HL-60 (cell line): ENCODE results near the gene C14orf180.

ENCODE experiments used
- CTCF ChIP-seq: IDR thresholded peaks from one replicate; pipeline ENCODE4 v1.5.1; 2011; ENCODE audit warnings: low read length, control low read depth, inconsistent platforms; ENCODE audit not compliant: insufficient read depth
- GABPA ChIP-seq: IDR thresholded peaks from 2 replicates; pipeline ENCODE4 v1.6.1; 2012; ENCODE audit warnings: low read depth
- POLR2AphosphoS5 ChIP-seq: IDR thresholded peaks from 2 replicates; pipeline ENCODE4 v1.6.1; 2012; ENCODE audit warnings: low read depth
- REST ChIP-seq: IDR thresholded peaks from 2 replicates; pipeline ENCODE4 v1.6.1; 2012; ENCODE audit warnings: low read depth; ENCODE audit not compliant: insufficient replicate concordance
- SPI1 ChIP-seq: IDR thresholded peaks from 2 replicates; pipeline ENCODE4 v1.6.1; 2012; ENCODE audit warnings: low read depth, mild to moderate bottlenecking, borderline replicate concordance

GRCh38 chr14:104578321-104578720 is 1.2 kb upstream of the C14orf180 start:
- no peak for TF ChIP-seq CTCF
- no peak for TF ChIP-seq REST
- no peak for TF ChIP-seq GABPA
- no peak for TF ChIP-seq POLR2AphosphoS5
- TF ChIP-seq SPI1: no peak
